HEK293 (cell line): ENCODE data around the gene FUT8.

Source experiments
- HOXA7 ChIP-seq: sonication (generic); formaldehyde crosslinking; IDR thresholded peaks from 2 replicates; pipeline ENCODE4 v1.8.1; 2022; ENCODE audit warnings: missing genetic modification reagents, borderline replicate concordance
- SP7 ChIP-seq: fragments of 450-650 bp; formaldehyde crosslinking; IDR thresholded peaks from 2 replicates; pipeline ENCODE4 v1.5.1; 2016; ENCODE audit warnings: missing biosample characterization, missing genetic modification characterization
- ZBTB21 ChIP-seq: fragments of 450-650 bp; formaldehyde crosslinking; IDR thresholded peaks from 2 replicates; pipeline ENCODE4 v1.5.1; 2017; ENCODE audit warnings: missing biosample characterization, missing genetic modification characterization
- ZNF302 ChIP-seq: fragments of 450-650 bp; formaldehyde crosslinking; IDR thresholded peaks from 2 replicates; pipeline ENCODE4 v1.5.1; 2016; ENCODE audit warnings: missing biosample characterization, missing genetic modification characterization, low read depth
- ZNF423 ChIP-seq: fragments of 450-650 bp; formaldehyde crosslinking; IDR thresholded peaks from 2 replicates; pipeline ENCODE4 v1.5.1; 2016; ENCODE audit warnings: missing biosample characterization, missing genetic modification characterization
- ZNF48 ChIP-seq: fragments of 450-650 bp; formaldehyde crosslinking; IDR thresholded peaks from 2 replicates; pipeline ENCODE4 v1.5.1; 2016; ENCODE audit warnings: missing biosample characterization, missing genetic modification characterization
- ZNF548 ChIP-seq: fragments of 450-650 bp; formaldehyde crosslinking; IDR thresholded peaks from 2 replicates; pipeline ENCODE4 v1.5.1; 2016; ENCODE audit warnings: missing biosample characterization, missing genetic modification characterization
- ZNF585B ChIP-seq: fragments of 450-650 bp; formaldehyde crosslinking; IDR thresholded peaks from 2 replicates; pipeline ENCODE4 v1.5.1; 2016; ENCODE audit warnings: missing biosample characterization, missing genetic modification characterization
- ZNF776 ChIP-seq: fragments of 450-650 bp; formaldehyde crosslinking; IDR thresholded peaks from 2 replicates; pipeline ENCODE4 v1.5.0; 2017; ENCODE audit warnings: missing biosample characterization, missing genetic modification characterization, borderline replicate concordance
- TF ChIP-seq, protein P1 (sequence below): sonication (generic); formaldehyde crosslinking; IDR thresholded peaks from 2 replicates; pipeline ENCODE4 v1.8.1; 2022; ENCODE audit warnings: mild to moderate bottlenecking, moderate library complexity, missing genetic modification reagents
- TF ChIP-seq, protein P2 (sequence below): fragments of 450-650 bp; formaldehyde crosslinking; IDR thresholded peaks from 2 replicates; pipeline ENCODE4 v1.5.1; 2016; ENCODE audit warnings: missing biosample characterization, missing genetic modification characterization
- TF ChIP-seq, protein P3 (sequence below): fragments of 450-650 bp; formaldehyde crosslinking; IDR thresholded peaks from 2 replicates; pipeline ENCODE4 v1.5.1; 2016; ENCODE audit warnings: missing biosample characterization, missing genetic modification characterization
- TF ChIP-seq, protein P4 (sequence below): fragments of 450-650 bp; formaldehyde crosslinking; IDR thresholded peaks from 2 replicates; pipeline ENCODE4 v1.5.1; 2016; ENCODE audit warnings: missing biosample characterization, missing genetic modification characterization
- TF ChIP-seq, protein P5 (sequence below): fragments of 450-650 bp; formaldehyde crosslinking; IDR thresholded peaks from 2 replicates; pipeline ENCODE4 v1.5.1; 2016; ENCODE audit warnings: missing biosample characterization, missing genetic modification characterization, low read depth

DNA sequence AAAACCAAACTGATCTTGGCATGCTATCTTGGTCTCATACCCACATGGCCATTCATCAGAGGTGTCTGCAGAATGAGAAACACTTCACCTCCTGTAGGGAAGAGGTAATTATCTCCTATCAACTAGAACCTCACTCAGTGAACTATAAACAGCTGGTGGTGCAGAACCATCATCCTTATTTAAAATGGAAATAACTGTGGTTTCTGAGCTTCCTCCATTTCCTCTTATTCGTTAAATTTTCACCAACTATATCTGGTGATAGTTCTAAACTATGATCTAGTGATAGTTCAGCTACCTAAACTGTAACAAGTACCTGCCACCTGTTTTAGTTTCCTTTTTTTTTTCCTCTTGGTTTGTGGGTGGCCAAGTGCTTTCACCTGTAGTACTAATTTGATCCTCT lies 218.5 kb downstream of the FUT8 start:
- TF ChIP-seq, protein P1, sequence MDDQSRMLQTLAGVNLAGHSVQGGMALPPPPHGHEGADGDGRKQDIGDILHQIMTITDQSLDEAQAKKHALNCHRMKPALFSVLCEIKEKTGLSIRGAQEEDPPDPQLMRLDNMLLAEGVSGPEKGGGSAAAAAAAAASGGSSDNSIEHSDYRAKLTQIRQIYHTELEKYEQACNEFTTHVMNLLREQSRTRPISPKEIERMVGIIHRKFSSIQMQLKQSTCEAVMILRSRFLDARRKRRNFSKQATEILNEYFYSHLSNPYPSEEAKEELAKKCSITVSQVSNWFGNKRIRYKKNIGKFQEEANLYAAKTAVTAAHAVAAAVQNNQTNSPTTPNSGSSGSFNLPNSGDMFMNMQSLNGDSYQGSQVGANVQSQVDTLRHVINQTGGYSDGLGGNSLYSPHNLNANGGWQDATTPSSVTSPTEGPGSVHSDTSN (CRISPR knock-in tag), result no peak
- no peak for TF ChIP-seq ZNF423 (tag by site-specific recombination)
- TF ChIP-seq ZBTB21 (tag by site-specific recombination), result no peak
- TF ChIP-seq ZNF585B (tag by site-specific recombination), result no peak
- TF ChIP-seq, protein P2, sequence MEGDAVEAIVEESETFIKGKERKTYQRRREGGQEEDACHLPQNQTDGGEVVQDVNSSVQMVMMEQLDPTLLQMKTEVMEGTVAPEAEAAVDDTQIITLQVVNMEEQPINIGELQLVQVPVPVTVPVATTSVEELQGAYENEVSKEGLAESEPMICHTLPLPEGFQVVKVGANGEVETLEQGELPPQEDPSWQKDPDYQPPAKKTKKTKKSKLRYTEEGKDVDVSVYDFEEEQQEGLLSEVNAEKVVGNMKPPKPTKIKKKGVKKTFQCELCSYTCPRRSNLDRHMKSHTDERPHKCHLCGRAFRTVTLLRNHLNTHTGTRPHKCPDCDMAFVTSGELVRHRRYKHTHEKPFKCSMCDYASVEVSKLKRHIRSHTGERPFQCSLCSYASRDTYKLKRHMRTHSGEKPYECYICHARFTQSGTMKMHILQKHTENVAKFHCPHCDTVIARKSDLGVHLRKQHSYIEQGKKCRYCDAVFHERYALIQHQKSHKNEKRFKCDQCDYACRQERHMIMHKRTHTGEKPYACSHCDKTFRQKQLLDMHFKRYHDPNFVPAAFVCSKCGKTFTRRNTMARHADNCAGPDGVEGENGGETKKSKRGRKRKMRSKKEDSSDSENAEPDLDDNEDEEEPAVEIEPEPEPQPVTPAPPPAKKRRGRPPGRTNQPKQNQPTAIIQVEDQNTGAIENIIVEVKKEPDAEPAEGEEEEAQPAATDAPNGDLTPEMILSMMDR (tag by site-specific recombination), result no peak
- TF ChIP-seq, protein P3, sequence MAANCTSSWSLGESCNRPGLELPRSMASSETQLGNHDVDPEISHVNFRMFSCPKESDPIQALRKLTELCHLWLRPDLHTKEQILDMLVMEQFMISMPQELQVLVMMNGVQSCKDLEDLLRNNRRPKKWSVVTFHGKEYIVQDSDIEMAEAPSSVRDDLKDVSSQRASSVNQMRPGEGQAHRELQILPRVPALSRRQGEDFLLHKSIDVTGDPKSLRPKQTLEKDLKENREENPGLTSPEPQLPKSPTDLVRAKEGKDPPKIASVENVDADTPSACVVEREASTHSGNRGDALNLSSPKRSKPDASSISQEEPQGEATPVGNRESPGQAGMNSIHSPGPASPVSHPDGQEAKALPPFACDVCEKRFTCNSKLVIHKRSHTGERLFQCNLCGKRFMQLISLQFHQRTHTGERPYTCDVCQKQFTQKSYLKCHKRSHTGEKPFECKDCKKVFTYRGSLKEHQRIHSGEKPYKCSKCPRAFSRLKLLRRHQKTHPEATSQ (tag by site-specific recombination), result no peak
- TF ChIP-seq, protein P4, sequence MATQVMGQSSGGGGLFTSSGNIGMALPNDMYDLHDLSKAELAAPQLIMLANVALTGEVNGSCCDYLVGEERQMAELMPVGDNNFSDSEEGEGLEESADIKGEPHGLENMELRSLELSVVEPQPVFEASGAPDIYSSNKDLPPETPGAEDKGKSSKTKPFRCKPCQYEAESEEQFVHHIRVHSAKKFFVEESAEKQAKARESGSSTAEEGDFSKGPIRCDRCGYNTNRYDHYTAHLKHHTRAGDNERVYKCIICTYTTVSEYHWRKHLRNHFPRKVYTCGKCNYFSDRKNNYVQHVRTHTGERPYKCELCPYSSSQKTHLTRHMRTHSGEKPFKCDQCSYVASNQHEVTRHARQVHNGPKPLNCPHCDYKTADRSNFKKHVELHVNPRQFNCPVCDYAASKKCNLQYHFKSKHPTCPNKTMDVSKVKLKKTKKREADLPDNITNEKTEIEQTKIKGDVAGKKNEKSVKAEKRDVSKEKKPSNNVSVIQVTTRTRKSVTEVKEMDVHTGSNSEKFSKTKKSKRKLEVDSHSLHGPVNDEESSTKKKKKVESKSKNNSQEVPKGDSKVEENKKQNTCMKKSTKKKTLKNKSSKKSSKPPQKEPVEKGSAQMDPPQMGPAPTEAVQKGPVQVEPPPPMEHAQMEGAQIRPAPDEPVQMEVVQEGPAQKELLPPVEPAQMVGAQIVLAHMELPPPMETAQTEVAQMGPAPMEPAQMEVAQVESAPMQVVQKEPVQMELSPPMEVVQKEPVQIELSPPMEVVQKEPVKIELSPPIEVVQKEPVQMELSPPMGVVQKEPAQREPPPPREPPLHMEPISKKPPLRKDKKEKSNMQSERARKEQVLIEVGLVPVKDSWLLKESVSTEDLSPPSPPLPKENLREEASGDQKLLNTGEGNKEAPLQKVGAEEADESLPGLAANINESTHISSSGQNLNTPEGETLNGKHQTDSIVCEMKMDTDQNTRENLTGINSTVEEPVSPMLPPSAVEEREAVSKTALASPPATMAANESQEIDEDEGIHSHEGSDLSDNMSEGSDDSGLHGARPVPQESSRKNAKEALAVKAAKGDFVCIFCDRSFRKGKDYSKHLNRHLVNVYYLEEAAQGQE (tag by site-specific recombination), result no peak
- TF ChIP-seq ZNF776, result no peak
- TF ChIP-seq SP7, result no peak
- no peak for TF ChIP-seq ZNF548
- no peak for TF ChIP-seq HOXA7 (CRISPR knock-in tag)
- TF ChIP-seq ZNF302, result no peak
- no peak for TF ChIP-seq ZNF48
- TF ChIP-seq, protein P5, sequence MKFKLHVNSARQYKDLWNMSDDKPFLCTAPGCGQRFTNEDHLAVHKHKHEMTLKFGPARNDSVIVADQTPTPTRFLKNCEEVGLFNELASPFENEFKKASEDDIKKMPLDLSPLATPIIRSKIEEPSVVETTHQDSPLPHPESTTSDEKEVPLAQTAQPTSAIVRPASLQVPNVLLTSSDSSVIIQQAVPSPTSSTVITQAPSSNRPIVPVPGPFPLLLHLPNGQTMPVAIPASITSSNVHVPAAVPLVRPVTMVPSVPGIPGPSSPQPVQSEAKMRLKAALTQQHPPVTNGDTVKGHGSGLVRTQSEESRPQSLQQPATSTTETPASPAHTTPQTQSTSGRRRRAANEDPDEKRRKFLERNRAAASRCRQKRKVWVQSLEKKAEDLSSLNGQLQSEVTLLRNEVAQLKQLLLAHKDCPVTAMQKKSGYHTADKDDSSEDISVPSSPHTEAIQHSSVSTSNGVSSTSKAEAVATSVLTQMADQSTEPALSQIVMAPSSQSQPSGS (tag by site-specific recombination), result no peak
